ENCODE measurements around the gene RUNX1.

- no peak for TF ChIP-seq SOX5 (CRISPR knock-in tag; IDR thresholded peaks at IDR 0.05; ENCODE audit: borderline replicate concordance)
- no peak for TF ChIP-seq ZBTB43 (CRISPR knock-in tag; conservative IDR thresholded peaks at IDR 0.05)
- no peak for TF ChIP-seq ZNF543 (CRISPR knock-in tag; IDR thresholded peaks at IDR 0.05)
- no peak for TF ChIP-seq ZNF614 (CRISPR knock-in tag; IDR thresholded peaks at IDR 0.05; ENCODE audit: borderline replicate concordance)
- TF ChIP-seq SMAD3 (CRISPR knock-in tag; IDR thresholded peaks at IDR 0.05): no peak
- TF ChIP-seq POLR2AphosphoS5 (IDR thresholded peaks at IDR 0.05; ENCODE audit: low read depth, low read length): no peak
- TF ChIP-seq FOSL1 (CRISPR knock-in tag; IDR thresholded peaks at IDR 0.05; ENCODE audit: borderline replicate concordance): no peak
- no peak for TF ChIP-seq YY1 (IDR thresholded peaks at IDR 0.05; ENCODE audit: insufficient read depth, insufficient replicate concordance, low read depth, low read length)
- no peak for TF ChIP-seq RXRB (CRISPR knock-in tag; IDR thresholded peaks at IDR 0.05; ENCODE audit: borderline replicate concordance)
- no peak for TF ChIP-seq ZNF232 (CRISPR knock-in tag; IDR thresholded peaks at IDR 0.05; ENCODE audit: borderline replicate concordance)
- no peak for TF ChIP-seq MZF1 (CRISPR knock-in tag; IDR thresholded peaks at IDR 0.05; ENCODE audit: borderline replicate concordance)
- TF ChIP-seq E2F1 (CRISPR knock-in tag; IDR thresholded peaks at IDR 0.05): no peak
- no peak for TF ChIP-seq POLR2A (IDR thresholded peaks at IDR 0.05; ENCODE audit: insufficient read depth in 1 of 2, low read depth in 2 of 2, low read length in 2 of 2)
- TF ChIP-seq YEATS2 (CRISPR knock-in tag; IDR thresholded peaks at IDR 0.05; ENCODE audit: borderline replicate concordance): no peak
These were observed 207.9 kb downstream of the RUNX1 start for GRCh38 chr21:34841154-34841553.

All from HepG2 (cell line).